HG03135 (cell line): ENCODE data around the gene SLC4A8.

Experiments used
- ATAC-seq: cut with Tn5 transposase; IDR thresholded peaks from one replicate; pipeline ENCODE4 v1.9.1; 2021; ENCODE audit warnings: mild to moderate bottlenecking, moderate library complexity; ENCODE audit not compliant: unreplicated experiment

SLC4A8 gene

GRCh38 chr12:51395283-51396230 is 29.1 kb upstream of the SLC4A8 start:
- peak; percentile 35 for ATAC-seq

- ATAC-seq, result no peak
These were observed 27.0 kb upstream of the SLC4A8 start for GRCh38 chr12:51397670-51398069.

DNA sequence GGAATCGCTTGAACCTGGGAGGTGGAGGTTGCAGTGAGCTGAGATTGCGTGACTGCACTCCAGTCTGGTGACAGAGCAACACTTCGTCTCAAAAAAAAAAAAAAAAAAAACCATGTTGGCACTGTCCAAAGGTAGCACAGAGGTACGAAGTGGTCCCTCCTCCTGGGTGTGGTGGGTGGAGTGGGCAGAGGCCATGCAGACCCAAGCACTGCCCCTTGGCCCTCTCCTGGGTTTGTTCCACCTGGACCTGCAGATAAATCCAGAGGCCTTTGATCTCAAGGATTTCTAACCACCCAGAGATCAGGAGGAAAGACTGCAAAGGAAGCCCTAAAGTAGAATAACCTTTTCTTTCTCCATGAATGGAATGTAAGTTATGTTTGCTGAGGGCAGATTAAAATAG is 24.7 kb upstream of the SLC4A8 start:
- no peak for ATAC-seq

GRCh38 chr12:51401020-51401419 is 23.6 kb upstream of the SLC4A8 start:
- no peak for ATAC-seq

- no peak for ATAC-seq
These were observed 23.1 kb upstream of the SLC4A8 start for GRCh38 chr12:51401486-51401885.

- ATAC-seq, result no peak
These were observed 22.7 kb upstream of the SLC4A8 start for GRCh38 chr12:51401900-51402299.

GRCh38 chr12:51403159-51403558 is 21.5 kb upstream of the SLC4A8 start:
- ATAC-seq, result no peak

GRCh38 chr12:51403681-51404136 is 20.9 kb upstream of the SLC4A8 start:
- ATAC-seq, result no peak

DNA sequence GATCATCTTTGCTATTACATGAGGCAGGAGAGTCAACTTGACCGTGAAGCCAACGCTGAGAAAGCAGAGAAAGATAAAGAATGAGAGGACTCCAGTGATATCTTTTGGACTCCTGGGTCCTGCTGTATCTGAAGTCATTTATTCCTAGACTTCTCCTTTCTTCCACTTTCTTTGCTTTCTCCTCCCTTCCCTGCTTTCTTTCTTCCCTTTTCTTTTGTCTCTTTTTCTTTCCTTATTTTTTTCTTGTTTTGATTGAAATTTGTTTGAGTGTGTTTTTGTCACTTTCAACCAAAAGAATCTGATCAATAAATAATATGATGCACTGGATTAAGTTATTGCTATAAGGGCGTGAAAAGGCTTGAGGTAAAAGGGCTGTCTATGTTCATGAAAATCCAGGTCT is 20.0 kb upstream of the SLC4A8 start:
- ATAC-seq, result no peak

- ATAC-seq, result no peak
These were observed 18.8 kb upstream of the SLC4A8 start for GRCh38 chr12:51405801-51406207.

DNA sequence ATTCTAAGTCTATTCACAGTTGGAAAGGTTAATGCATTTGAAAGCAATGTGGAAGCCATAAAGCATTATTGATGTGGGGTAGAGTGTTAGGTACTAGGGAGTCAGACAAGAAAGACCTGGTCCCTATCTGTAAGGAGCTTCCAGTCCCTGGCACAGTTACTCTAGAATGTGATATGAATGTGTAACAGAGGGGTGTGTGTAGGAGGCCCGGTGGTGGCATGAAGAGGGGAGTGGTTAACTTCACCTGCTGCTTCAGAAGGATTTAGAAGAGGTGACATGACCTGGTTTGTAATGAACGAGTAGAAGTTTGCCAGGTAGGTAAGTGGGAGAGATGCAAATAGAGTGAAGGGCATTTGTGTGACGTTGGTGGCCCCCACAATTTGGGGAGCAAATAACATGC is 18.3 kb upstream of the SLC4A8 start:
- no peak for ATAC-seq

GRCh38 chr12:51406859-51407258 is 17.8 kb upstream of the SLC4A8 start:
- ATAC-seq, result no peak

DNA sequence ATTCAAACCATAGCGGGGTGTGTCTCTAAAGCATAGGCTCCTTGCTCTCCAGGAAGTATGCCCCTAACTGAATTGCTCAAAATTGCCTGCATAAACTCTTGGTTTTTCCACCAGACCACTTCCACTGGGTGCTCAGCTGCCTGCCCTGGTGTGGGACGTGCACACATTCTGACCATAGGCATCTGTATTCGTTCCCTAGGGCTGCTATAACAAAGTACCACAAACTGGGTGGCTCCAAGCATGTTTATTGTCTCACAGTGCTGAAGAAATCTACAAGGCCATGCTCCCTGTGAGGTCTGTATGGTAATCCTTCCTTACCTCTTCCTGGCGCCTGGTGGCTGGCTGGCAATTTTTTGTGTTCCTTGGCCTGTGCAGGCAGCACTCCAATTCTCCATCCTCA is 17.0 kb upstream of the SLC4A8 start:
- no peak for ATAC-seq

DNA sequence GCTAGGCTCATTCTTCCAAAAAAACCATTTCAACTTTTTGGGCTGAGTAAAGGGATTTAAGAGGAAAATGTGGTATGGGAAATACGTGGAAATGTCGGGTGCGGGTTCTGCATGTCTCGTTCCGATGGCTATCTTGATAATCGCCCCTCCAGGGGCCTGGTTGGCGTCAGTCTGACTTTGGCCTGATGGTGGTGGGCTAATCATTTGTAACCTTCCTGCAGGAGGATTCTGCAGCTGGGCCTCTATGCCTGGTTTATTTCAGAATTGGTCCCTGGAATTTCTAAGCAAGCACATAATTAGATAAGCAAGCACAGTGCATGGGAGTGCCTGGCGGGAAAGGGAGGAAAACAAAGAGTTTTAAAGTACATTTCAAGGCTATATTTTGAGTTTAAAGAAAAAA is 14.8 kb upstream of the SLC4A8 start:
- no peak for ATAC-seq

DNA sequence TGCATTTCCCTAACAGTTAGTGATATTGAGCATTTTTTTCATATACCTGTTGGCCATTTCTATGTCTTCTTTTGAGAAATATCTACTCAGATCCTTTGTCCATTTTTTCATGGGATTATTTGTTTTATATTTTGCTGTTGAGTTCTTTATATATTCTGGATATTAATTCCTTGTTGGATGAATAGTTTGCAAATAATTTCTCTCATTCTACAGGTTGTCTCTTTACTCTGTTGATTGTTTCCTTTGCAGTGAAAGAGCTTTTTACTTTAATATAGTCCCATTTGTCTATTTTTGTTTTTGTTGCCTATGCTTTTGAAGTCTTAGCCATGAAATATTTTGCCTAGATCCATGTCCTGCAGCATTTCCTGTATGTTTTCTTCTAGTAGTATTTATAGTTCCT is 11.5 kb upstream of the SLC4A8 start:
- ATAC-seq, result no peak

GRCh38 chr12:51413791-51414190 is 10.8 kb upstream of the SLC4A8 start:
- ATAC-seq, result no peak

- no peak for ATAC-seq
These were observed 8.7 kb upstream of the SLC4A8 start for GRCh38 chr12:51415931-51416330.

DNA sequence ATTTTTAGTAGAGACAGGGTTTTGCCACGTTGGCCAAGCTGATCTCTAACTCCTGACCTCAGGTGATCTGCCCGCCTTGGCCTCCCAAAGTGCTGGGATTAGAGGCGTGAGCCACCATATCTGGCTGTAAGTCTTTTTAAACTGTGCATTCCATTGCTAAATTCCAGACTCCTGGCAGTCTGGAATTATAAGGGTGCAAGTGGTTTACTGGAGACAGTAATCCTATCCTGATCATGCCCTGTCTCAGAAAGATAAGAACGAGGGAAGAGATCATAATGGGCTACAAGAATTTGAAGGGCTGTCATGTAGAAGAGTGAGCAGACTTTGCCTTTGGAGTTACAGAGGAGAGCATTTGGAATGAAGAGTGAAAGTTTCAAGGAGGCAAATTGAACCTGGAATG is 6.8 kb upstream of the SLC4A8 start:
- no peak for ATAC-seq

DNA sequence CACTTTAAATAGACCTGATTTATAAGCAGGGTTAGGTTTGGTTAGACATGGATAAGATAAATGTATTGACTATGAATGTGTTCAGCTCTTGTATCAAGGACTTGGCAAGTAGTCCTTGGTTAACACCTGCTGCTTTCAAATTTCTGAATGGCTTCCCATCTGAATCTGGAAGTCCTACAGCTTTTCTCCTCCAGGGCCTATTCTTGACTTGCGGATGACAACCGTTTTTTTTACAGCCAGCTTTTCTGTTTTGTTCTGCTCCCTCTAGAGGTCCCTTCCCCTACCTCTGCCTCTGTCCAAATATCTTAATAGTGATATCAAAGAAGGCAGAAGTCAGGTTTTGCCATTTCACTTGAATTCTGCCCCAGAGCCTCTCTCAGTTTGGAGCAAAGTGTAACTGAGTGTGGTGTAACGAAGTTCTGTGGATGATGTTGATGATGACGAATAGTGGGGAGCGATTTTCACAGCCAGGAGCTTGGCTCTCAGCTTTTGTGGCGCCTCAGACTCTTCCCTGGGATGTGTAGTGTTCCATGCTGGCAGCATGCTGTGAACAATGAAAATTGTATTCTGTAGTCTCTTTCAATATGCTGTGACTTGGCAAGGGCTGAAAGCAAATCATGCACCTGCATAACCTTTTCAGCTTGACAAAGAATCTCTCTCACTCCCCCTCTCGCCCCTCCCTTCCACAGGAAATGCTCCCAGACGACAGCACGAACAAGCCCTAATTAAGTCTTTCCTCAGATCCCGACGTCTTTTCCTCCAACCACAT is 5.0 kb upstream of the SLC4A8 start:
- ATAC-seq, result no peak

DNA sequence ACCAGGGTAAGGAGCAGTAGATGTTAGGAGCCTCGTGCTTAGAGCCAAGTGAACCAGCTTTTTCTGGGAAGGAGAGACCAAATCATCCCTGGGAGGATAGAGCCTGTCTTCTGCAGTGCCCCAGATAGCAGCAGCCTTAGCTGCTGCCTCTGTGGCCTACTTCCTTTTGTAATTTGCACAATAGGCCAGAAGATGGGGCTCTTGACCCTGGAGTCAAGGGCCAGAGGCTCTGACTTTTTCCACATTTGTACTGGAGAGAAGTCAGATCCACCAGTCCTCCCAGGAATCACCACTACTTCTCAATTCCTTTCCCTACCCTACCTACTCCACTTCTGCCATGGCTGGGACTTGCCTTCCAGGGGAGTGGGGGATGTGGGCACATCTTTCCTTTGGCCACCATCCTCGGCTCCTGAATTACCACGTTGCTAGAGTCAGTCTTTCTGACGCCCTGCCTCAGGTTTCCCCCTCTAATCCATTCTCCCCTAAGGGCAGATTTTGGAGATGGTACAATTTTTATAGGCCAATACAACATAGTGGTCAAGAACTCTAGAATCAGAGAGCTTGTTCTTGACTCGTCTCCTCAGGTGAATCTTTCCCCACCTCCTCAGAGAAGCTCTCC is 3.3 kb upstream of the SLC4A8 start:
- ATAC-seq, result no peak

DNA sequence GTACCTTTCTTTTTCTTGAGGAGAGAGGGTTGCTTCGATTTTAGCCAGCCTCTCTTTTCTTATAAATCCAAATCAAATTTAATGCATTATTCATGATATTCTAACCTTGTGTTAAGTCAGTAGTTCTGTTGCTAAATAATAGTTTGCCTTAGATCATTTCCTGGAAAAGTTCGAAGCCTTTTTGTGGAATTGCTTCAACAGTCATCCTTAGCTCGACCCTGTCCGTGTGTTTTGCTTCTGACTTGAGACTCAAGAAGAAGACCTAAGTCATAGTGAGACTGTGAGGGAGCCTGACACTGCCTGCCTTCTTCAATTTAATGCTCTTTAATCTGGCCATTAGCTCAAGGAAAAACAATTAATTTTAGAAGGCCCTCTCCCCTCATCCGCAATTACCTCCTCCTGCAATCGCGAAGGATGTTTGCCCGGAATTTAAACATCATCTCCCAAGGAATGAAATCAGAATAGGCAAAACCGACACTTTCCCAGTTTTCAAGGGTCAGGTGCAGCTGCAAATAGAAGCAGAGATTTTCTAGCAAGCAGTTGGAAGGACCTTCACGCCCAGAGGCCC is 453 bp upstream of the SLC4A8 start:
- ATAC-seq, result no peak
